Heart left ventricle (tissue), 13 donors: ENCODE data around the gene DOCK4.

ENCODE experiments used
- POLR2A ChIP-seq, 2 donors: fragments of 450-650 bp; IDR thresholded peaks; one replicate each; pipeline ENCODE4 v1.6.1; 2017; ENCODE audit warnings: antibody characterized with exemption in 2 of 2, mild to moderate bottlenecking in 2 of 2, moderate library complexity in 2 of 2
- TF ChIP-seq, protein P1 (sequence below), 12 donors: fragments of 200-600 bp; sonication (generic) in 4 of 12; IDR thresholded peaks; one replicate each; pipeline versions ENCODE4 v1.5.0 to v1.8.0; 2018 to 2022; ENCODE audit warnings: antibody characterized with exemption in 12 of 12, mild to moderate bottlenecking in 5 of 12
- donor health status: ischemic (EF 13 %, LVEDD 7.1; RV severe dilation, severe dysfunction).
- donor health status: DM: no; HTN: yes; CAD: no.
- donor health status: DM: no; HTN: no; CAD: no.
- donor health status: ischemic (EF 25% LVEDD 6.9; RV normal size, moderate dysfunction).
- donor health status: ischemic (EF 25% LVEDD 5.7; RV mildly dilated, moderate dysfunction).
- donor health status: ischemic (EF 35%, LVEDD 5.7; RV mildly dilated, moderate dysfunction).
- donor health status: nonischemic (EF 11% LVEDD 7.7; RV severe dilation, severe dysfunction).
- donor health status: DM: yes; HTN: yes; CAD: no.
- donor health status: PGD.
- donor health status: ischemic (EF 29% LVEDD 5.4; RV normal size, mild dysfunction).
- donor health status: nonischemic (EF 23%, LVEDD 6.1; RV moderate dilation, normal function).

- TF ChIP-seq, protein P1, sequence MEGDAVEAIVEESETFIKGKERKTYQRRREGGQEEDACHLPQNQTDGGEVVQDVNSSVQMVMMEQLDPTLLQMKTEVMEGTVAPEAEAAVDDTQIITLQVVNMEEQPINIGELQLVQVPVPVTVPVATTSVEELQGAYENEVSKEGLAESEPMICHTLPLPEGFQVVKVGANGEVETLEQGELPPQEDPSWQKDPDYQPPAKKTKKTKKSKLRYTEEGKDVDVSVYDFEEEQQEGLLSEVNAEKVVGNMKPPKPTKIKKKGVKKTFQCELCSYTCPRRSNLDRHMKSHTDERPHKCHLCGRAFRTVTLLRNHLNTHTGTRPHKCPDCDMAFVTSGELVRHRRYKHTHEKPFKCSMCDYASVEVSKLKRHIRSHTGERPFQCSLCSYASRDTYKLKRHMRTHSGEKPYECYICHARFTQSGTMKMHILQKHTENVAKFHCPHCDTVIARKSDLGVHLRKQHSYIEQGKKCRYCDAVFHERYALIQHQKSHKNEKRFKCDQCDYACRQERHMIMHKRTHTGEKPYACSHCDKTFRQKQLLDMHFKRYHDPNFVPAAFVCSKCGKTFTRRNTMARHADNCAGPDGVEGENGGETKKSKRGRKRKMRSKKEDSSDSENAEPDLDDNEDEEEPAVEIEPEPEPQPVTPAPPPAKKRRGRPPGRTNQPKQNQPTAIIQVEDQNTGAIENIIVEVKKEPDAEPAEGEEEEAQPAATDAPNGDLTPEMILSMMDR (IDR thresholded peaks at IDR 0.05), result no peak
- TF ChIP-seq POLR2A (IDR thresholded peaks at IDR 0.05), result no peak
Measured at GRCh38 chr7:112083776-112084355, 122.3 kb downstream of the DOCK4 start.
